ENCODE measurements around the gene PPP3CA.

DNA sequence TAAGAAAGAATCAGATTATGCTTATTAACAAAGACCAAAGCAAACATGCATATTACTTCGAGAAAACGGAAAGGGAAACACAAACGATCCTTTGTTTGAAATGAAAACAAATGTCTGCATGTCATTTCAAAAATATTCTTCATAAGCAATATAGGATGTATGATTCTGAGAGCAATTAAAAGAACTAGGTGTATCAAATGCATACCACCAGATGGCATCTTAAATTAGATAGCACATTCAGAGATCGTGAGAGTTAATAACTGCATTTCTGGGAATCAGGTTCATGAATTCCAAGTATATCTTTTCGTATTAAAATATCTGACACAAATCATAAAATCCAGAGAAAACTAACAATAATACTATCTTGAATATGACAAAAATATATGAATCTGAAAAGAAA, 159.5 kb downstream of the PPP3CA start:
- TF ChIP-seq, protein P1, sequence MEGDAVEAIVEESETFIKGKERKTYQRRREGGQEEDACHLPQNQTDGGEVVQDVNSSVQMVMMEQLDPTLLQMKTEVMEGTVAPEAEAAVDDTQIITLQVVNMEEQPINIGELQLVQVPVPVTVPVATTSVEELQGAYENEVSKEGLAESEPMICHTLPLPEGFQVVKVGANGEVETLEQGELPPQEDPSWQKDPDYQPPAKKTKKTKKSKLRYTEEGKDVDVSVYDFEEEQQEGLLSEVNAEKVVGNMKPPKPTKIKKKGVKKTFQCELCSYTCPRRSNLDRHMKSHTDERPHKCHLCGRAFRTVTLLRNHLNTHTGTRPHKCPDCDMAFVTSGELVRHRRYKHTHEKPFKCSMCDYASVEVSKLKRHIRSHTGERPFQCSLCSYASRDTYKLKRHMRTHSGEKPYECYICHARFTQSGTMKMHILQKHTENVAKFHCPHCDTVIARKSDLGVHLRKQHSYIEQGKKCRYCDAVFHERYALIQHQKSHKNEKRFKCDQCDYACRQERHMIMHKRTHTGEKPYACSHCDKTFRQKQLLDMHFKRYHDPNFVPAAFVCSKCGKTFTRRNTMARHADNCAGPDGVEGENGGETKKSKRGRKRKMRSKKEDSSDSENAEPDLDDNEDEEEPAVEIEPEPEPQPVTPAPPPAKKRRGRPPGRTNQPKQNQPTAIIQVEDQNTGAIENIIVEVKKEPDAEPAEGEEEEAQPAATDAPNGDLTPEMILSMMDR (conservative IDR thresholded peaks at IDR 0.05; ENCODE audit: low read depth in 2 of 2): no peak
- TF ChIP-seq JUNB (IDR thresholded peaks at IDR 0.05; ENCODE audit: unreplicated experiment): no peak
- TF ChIP-seq POLR2AphosphoS5 (IDR thresholded peaks at IDR 0.05; ENCODE audit: low read depth): no peak
- no peak for TF ChIP-seq ZNF331 (CRISPR knock-in tag; IDR thresholded peaks at IDR 0.05; ENCODE audit: low read depth)
- TF ChIP-seq EZH2 (IDR thresholded peaks at IDR 0.05; ENCODE audit: low read depth, unreplicated experiment): no peak
- TF ChIP-seq EZH2phosphoT487 (IDR thresholded peaks at IDR 0.05; ENCODE audit: unreplicated experiment): no peak
- TF ChIP-seq, protein P2, sequence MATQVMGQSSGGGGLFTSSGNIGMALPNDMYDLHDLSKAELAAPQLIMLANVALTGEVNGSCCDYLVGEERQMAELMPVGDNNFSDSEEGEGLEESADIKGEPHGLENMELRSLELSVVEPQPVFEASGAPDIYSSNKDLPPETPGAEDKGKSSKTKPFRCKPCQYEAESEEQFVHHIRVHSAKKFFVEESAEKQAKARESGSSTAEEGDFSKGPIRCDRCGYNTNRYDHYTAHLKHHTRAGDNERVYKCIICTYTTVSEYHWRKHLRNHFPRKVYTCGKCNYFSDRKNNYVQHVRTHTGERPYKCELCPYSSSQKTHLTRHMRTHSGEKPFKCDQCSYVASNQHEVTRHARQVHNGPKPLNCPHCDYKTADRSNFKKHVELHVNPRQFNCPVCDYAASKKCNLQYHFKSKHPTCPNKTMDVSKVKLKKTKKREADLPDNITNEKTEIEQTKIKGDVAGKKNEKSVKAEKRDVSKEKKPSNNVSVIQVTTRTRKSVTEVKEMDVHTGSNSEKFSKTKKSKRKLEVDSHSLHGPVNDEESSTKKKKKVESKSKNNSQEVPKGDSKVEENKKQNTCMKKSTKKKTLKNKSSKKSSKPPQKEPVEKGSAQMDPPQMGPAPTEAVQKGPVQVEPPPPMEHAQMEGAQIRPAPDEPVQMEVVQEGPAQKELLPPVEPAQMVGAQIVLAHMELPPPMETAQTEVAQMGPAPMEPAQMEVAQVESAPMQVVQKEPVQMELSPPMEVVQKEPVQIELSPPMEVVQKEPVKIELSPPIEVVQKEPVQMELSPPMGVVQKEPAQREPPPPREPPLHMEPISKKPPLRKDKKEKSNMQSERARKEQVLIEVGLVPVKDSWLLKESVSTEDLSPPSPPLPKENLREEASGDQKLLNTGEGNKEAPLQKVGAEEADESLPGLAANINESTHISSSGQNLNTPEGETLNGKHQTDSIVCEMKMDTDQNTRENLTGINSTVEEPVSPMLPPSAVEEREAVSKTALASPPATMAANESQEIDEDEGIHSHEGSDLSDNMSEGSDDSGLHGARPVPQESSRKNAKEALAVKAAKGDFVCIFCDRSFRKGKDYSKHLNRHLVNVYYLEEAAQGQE (IDR thresholded peaks at IDR 0.05; ENCODE audit: unreplicated experiment): no peak
